Ascending aorta (tissue), 2 donors: ENCODE data around the gene KLRC4. TPM values are rescaled to one million over a fixed set of nuclear protein-coding genes. Genes with fewer than 3 reads are reported as not detected.
A peak's percentile ranks its signal among the peaks of the same experiment; 100 is the strongest.

Experiments used
- DNase-seq, 2 donors: peaks; one replicate each; pipeline ENCODE4 v3.0.0-alpha.2; 2019; ENCODE audit warnings: low spot score in 2 of 2
- H3K27ac ChIP-seq, 2 donors: fragments of 200-600 bp; sonication (generic); one replicate each; pipeline ENCODE4 v1.5.1; 2016 to 2017; ENCODE audit warnings: mild to moderate bottlenecking in 1 of 2
- H3K27me3 ChIP-seq: fragments of 200-600 bp; sonication (generic); one replicate; pipeline ENCODE4 v1.5.1; 2017
- H3K36me3 ChIP-seq, 2 donors: fragments of 200-600 bp; sonication (generic); one replicate each; pipeline ENCODE4 v1.5.1; 2016
- H3K4me1 ChIP-seq, 2 donors: fragments of 200-600 bp; sonication (generic); one replicate each; pipeline ENCODE4 v1.5.1; 2016 to 2017; ENCODE audit warnings: mild to moderate bottlenecking in 1 of 2
- H3K4me3 ChIP-seq, 2 donors: fragments of 200-600 bp; sonication (generic); one replicate each; pipeline ENCODE4 v1.5.1; 2016 to 2017; ENCODE audit warnings: mild to moderate bottlenecking in 1 of 2
- H3K9me3 ChIP-seq, 2 donors: fragments of 200-600 bp; sonication (generic); one replicate each; pipeline ENCODE4 v1.5.1; 2016
- intact Hi-C: fragments of 100-400 bp; cut with DNase I; formaldehyde crosslinking; loops from one replicate; pipeline ENCODE4 v1.15.1; 2023
- total RNA-seq: library from RNA; depleted of rRNA; stranded (reverse); fragments of >200 nt; gene quantifications from one replicate; pipeline ENCODE4 v1.1.0, GENCODE V29; 2016
- TF ChIP-seq, protein P1 (sequence below), 3 experiments: fragments of 200-600 bp in 2 of 3; fragments of 450-650 bp in 1 of 3; sonication (generic) in 2 of 3; IDR thresholded peaks; one replicate each; pipeline ENCODE4 v1.5.1; 2016 to 2019; ENCODE audit warnings: antibody characterized with exemption in 3 of 3, mild to moderate bottlenecking in 1 of 3, moderate library complexity in 1 of 3

The KLRC4 gene
- total RNA-seq, 1 donor from 2014 or later: not detected

DNA sequence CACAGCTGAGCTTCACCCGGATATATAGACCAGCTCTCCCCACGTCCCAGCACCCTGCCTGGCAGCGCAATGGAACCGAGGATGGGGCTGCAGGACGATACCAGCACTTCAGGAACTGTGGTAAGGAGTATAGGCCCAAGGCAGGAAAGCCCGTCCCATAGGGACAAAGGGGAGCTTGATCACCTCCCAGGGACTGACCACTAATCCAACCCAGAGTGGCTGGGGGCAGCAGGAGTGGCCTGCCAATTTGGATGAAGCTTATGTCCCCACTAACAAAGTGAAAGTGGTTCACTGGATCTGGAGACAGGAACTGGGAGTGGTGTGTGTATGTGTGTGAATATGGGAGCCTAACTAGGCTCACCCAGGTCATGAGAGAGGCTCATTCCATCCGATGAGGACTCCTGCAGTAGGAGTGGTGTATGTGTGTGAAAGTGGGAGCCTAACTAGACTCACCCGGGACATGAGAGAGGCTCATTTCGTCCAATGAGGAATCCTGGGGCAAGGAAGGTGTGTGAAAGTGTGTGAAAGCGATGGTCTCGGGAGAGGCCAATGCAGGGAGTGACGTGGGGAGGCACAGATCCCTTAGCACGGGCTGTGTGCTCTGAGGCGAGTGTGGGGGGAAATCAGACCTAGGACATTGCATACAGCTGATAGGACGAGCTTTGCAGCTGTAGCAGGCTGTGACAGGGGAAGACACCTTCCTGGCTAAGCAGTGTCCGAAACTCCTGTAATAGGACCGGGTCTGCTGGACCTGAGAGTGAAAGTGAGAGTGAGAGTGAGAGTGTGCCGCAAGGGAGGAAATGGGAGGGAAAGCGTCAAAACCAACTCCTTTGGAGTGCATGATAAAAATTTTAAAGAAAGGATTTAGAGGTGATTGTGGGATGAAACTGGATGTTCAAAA is 45.4 kb downstream of the KLRC4 start:
- Histone ChIP-seq H3K27me3 (no peaks in the 10 kb centered on the region), H3K27ac (peak overlapping the region; percentile 88 to 90), H3K36me3 (no peaks in the 10 kb centered on the region), H3K4me1 (peaks cover 10% of the 10 kb centered on the region in 2 donors), H3K4me3 (peak overlapping the region; percentile 77 to 87), H3K9me3 (no peaks in the 10 kb centered on the region)
- no peak for DNase-seq
- TF ChIP-seq, protein P1, sequence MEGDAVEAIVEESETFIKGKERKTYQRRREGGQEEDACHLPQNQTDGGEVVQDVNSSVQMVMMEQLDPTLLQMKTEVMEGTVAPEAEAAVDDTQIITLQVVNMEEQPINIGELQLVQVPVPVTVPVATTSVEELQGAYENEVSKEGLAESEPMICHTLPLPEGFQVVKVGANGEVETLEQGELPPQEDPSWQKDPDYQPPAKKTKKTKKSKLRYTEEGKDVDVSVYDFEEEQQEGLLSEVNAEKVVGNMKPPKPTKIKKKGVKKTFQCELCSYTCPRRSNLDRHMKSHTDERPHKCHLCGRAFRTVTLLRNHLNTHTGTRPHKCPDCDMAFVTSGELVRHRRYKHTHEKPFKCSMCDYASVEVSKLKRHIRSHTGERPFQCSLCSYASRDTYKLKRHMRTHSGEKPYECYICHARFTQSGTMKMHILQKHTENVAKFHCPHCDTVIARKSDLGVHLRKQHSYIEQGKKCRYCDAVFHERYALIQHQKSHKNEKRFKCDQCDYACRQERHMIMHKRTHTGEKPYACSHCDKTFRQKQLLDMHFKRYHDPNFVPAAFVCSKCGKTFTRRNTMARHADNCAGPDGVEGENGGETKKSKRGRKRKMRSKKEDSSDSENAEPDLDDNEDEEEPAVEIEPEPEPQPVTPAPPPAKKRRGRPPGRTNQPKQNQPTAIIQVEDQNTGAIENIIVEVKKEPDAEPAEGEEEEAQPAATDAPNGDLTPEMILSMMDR (IDR thresholded peaks at IDR 0.05): no peak
- intact Hi-C loops: loop anchor here (1.0 to 10.0 kb wide), 4 partner anchors 152 to 811 kb away; partner anchors contain the start of genes GABARAPL1, MAGOHB and SMIM10L1

DNA sequence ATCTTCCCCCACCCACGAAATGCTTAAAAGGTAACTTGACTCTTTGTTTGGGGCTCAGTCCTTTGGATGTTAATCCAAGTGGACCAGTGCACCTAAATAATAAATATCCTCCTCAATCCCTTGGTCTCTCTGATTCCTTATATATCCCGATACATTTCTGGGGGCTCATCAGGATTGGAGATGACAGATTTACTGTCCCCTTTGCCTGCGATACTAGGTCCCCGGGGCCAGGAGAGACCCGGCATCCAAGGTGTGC is 46.0 kb downstream of the KLRC4 start:
- H3K27me3 ChIP-seq: no peaks in the 10 kb centered on the region
- no peaks in the 10 kb centered on the region for H3K9me3 ChIP-seq
- peak overlapping the region; percentile 88 to 90 for H3K27ac ChIP-seq
- H3K36me3 ChIP-seq: no peaks in the 10 kb centered on the region
- peak overlapping the region; percentile 77 to 87 for H3K4me3 ChIP-seq
- intact Hi-C loops: loop anchor here (5.0 to 10.0 kb wide), 3 partner anchors 151 to 811 kb away; partner anchors contain the start of genes GABARAPL1 and SMIM10L1
- TF ChIP-seq, protein P1 (IDR thresholded peaks at IDR 0.05): no peak
- DNase-seq: no peak
- peaks cover 10% of the 10 kb centered on the region in 2 donors for H3K4me1 ChIP-seq

DNA sequence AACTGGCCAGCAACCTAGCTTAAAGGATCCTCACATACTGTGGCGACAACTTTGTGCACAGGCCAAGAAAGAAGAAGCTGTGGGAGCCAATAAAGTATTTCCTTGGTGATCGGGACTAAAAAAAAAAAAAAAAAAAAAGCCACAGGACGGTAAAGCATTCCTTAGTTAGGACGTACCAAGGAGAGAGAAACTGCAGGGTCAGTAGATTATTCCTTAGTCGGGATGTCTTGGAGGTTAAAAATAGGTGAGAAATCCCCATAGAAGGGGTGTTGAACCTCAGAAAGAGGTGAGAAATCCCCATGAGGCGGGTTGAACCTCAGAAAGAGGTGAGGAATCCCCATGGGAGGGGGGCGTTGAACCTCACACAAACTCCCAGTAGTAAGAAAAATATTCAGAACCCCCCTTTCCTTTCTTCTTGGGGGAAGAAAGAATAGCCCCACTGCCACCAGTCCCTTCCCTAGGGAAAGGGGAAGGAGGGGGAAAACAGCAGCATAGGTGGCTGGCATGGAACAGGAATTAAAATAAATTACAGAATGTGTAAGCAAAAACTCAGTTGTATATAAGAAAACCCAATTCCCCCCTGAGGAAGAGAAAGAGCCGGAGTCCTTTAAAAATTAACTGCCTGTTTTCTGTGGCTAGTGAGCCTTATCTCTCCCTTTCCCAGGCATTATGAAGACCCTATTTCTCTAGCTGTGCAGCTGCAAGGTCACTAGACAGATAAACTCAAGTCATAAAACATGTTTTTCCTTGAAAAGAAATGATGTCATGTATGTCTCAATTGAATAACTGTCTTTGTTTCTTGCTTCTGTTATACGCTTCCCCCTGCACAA is 46.5 kb downstream of the KLRC4 start:
- intact Hi-C loops: loop anchor here (5.0 to 10.0 kb wide), 3 partner anchors 151 to 812 kb away; partner anchors contain the start of genes GABARAPL1 and SMIM10L1
- Histone ChIP-seq H3K4me3 (no peak overlapping the region), H3K27ac (peak overlapping the region; percentile 88 to 90), H3K4me1 (peaks cover 10% of the 10 kb centered on the region in 2 donors), H3K9me3 (no peaks in the 10 kb centered on the region), H3K36me3 (no peaks in the 10 kb centered on the region), H3K27me3 (no peaks in the 10 kb centered on the region)
- no peak for DNase-seq
- TF ChIP-seq, protein P1 (IDR thresholded peaks at IDR 0.05): no peak

DNA sequence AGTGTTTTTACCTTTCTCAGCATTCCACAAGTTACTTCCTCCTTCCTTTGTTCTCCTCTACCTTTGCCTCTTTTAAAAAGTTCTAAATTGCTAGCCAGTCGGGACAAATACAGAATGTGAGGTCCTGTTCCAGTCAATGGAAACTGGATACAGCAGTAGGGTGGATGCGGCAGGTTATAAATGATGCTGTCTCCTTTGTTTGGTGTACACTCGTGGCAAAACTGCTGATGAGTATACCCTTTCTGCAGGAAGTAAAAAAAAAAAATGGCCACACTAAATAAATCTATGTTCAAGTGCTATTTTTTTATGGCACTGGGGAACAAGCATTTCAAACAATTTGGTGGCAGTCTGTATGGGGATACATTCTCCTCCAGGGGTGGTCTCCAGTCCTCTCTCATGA is 47.2 kb downstream of the KLRC4 start:
- peak overlapping the region in 1 of 2 donors; percentile 88 for H3K27ac ChIP-seq
- H3K36me3 ChIP-seq: no peaks in the 10 kb centered on the region
- peaks cover 10% of the 10 kb centered on the region in 2 donors for H3K4me1 ChIP-seq
- intact Hi-C loops: loop anchor here (5.0 to 10.0 kb wide), 3 partner anchors 150 to 812 kb away; partner anchors contain the start of genes GABARAPL1 and SMIM10L1
- H3K4me3 ChIP-seq: no peak overlapping the region
- no peaks in the 10 kb centered on the region for H3K27me3 ChIP-seq
- TF ChIP-seq, protein P1 (IDR thresholded peaks at IDR 0.05): no peak
- DNase-seq: no peak
- no peaks in the 10 kb centered on the region for H3K9me3 ChIP-seq

DNA sequence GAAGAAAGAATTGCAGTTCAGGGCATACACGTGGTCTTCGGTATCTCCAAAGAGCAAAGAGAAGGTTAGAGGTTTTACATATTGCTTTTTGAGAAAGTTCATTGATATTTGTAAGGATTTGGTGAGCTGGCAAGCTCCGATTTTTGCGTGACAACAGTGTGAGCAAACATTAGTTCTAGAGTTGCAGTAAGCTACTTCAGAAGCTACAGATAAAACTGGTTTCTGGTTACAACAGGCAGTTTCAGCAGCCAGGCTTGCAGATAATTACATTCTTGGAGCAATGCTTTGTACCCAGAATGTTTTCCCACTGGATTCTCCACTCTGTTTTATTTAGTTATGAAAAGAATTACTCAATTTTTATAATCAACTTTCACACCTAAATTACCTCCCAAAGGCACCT is 47.9 kb downstream of the KLRC4 start:
- Histone ChIP-seq H3K4me3 (peak overlapping the region in 1 of 2 donors; percentile 27), H3K9me3 (no peaks in the 10 kb centered on the region), H3K4me1 (peaks cover 7 to 8% of the 10 kb centered on the region in 2 donors), H3K27ac (peak overlapping the region in 1 of 2 donors; percentile 34), H3K36me3 (no peaks in the 10 kb centered on the region), H3K27me3 (no peaks in the 10 kb centered on the region)
- TF ChIP-seq, protein P1 (IDR thresholded peaks at IDR 0.05): no peak
- intact Hi-C loops: loop anchor here (5.0 to 10.0 kb wide), 3 partner anchors 149 to 813 kb away; partner anchors contain the start of genes GABARAPL1 and SMIM10L1
- DNase-seq: no peak
